ENCODE measurements around the gene RBMS3. TPM values are rescaled to one million over a fixed set of nuclear protein-coding genes. Genes with fewer than 3 reads are reported as not detected.

Gene RBMS3
- total and polyA plus RNA-seq, 5 donors from 2014 or later = 5.2 to 18.8 (median 8.5) TPM

DNA sequence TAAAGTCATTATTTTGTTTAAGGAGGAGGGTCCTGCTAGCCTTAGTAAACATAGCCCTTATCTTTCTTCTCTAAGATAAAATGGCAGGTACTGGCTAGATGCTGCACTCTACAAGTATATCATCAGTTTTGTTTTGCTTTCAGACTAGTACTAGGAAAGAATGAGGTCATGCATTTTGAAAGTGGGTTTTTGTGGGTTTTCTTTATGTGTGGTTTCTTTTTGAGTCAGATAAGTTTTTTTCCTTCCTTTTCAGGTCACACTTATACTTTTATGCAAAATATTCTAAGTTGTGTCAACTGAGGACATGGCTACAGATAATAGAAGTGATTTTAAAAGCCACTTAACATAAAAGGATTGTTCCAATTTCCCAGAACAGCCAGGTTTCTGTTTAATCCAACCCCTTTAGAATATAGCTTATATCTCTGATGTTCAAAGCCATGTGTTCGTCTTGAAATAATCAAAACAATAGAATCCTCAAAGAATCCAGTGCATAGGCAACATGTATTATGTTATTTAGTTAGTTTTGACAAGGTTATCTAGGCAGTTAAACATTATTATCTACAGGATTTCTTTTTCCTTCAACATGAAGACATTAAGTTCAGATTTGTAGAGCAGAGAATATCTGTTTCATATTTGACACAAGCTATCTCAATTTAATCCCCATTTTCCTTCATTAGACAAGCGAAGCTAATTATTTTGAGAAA is 406.2 kb downstream of the RBMS3 start:
- no peaks in the 10 kb centered on the region for H3K27me3 ChIP-seq (ENCODE audit: control insufficient read depth, insufficient read depth, low read length)
- H3K36me3 Mint-ChIP-seq = no peaks in the 10 kb centered on the region

DNA sequence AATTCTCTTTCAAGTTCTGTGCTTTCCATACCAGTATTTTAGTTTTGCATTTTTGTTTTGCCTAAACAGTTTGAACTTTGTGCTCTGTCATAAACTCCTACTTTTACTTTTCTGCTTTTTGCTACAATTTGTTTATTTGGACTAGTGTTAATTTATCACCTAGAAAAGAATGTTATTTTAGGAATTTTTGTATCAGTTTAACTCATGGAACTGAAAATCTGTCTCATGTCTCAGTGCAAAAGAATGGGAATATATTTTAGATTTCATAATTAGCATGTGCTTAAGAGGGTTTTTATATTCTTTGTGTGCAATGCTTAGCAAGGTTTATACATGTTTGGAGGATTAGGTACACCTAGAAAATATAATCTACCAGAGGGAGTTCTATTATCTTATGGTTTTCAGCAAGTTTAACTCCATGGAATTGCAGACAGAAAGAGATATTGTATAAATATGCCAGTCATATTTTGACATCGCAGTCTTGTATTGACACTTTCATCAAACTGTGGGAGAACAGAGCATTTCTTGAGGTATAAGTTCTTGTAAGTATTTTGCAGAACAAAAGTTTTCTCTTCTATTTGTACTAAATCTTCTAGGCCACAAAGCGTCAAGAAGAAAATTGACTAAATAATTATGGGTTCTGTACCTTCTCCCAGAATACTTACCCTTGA is 409.9 kb downstream of the RBMS3 start:
- H3K4me1 Mint-ChIP-seq = peaks cover 0 to 9% (median 6%) of the 10 kb centered on the region in 4 donors
- no peak overlapping the region for H3K27ac Mint-ChIP-seq

More for the DNA sequence above, 406.2 kb downstream of the RBMS3 start:
- Histone ChIP-seq H3K4me1 (ENCODE audit: control insufficient read depth, insufficient read depth, low read length, poor library complexity, severe bottlenecking) (no peaks in the 10 kb centered on the region), H3K4me3 (ENCODE audit: low read depth, low read length) (no peak overlapping the region), H3K9me3 (ENCODE audit: control insufficient read depth in 2 of 2, low read length in 2 of 2) (no peaks in the 10 kb centered on the region), H3K36me3 (ENCODE audit: control insufficient read depth, insufficient read depth, low read length) (no peaks in the 10 kb centered on the region), H3K27ac (ENCODE audit: insufficient read depth, low read length, poor library complexity, severe bottlenecking) (no peak overlapping the region)
- peaks cover 0 to 3% (median 0%) of the 10 kb centered on the region in 7 donors for H3K9me3 Mint-ChIP-seq
- no peaks in the 10 kb centered on the region for H3K27me3 Mint-ChIP-seq
- DNase-seq (peak in 1 of 3 donors; percentile 58), ATAC-seq (ENCODE audit: low read depth in 2 of 2) (peak; percentile 62 to 78)
- peak overlapping the region in 1 of 4 donors; percentile 64 for H3K4me3 Mint-ChIP-seq
- H3K27ac Mint-ChIP-seq = no peak overlapping the region
- peaks cover 0 to 16% (median 9%) of the 10 kb centered on the region in 4 donors for H3K4me1 Mint-ChIP-seq

DNA sequence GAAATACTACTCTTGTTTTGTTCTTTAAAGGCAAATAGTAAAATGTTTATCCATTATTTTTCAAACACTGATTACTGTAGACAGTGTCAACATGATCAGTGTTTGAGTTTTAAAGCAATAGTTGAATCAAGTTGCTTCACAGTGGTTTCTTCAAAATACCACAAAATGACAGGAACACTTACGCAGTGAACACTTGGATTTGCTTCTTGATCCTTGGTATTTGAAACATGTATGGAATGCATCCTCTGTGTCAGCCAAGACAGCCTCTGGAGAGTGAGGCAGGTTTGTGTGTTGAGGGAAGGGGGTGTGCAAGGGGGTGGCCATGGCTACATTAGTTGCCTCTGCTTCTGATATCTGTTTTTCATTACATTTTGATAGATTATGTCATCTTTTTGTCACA is 413.0 kb downstream of the RBMS3 start:
- no peak for ATAC-seq (ENCODE audit: low read depth in 2 of 2)
- Mint-ChIP-seq H3K36me3 (peaks cover 7% of the 10 kb centered on the region), H3K4me3 (no peak overlapping the region), H3K4me1 (peaks cover 0 to 2% (median 0%) of the 10 kb centered on the region in 4 donors), H3K27me3 (no peaks in the 10 kb centered on the region), H3K9me3 (peaks cover 0 to 3% (median 0%) of the 10 kb centered on the region in 7 donors), H3K27ac (no peak overlapping the region)
- no peaks in the 10 kb centered on the region for H3K9me3 ChIP-seq (ENCODE audit: control insufficient read depth in 2 of 2, low read length in 2 of 2)
- H3K4me1 ChIP-seq (ENCODE audit: control insufficient read depth, insufficient read depth, low read length, poor library complexity, severe bottlenecking) = no peaks in the 10 kb centered on the region
- no peaks in the 10 kb centered on the region for H3K27me3 ChIP-seq (ENCODE audit: control insufficient read depth, insufficient read depth, low read length)
- H3K36me3 ChIP-seq (ENCODE audit: control insufficient read depth, insufficient read depth, low read length) = no peaks in the 10 kb centered on the region
- H3K27ac ChIP-seq (ENCODE audit: insufficient read depth, low read length, poor library complexity, severe bottlenecking) = no peak overlapping the region
- no peak overlapping the region for H3K4me3 ChIP-seq (ENCODE audit: low read depth, low read length)
- no peak for DNase-seq

More for the DNA sequence above, 409.9 kb downstream of the RBMS3 start:
- ATAC-seq (ENCODE audit: low read depth in 2 of 2) = no peak
- Histone ChIP-seq H3K4me1 (ENCODE audit: control insufficient read depth, insufficient read depth, low read length, poor library complexity, severe bottlenecking) (no peaks in the 10 kb centered on the region), H3K27ac (ENCODE audit: insufficient read depth, low read length, poor library complexity, severe bottlenecking) (no peak overlapping the region), H3K36me3 (ENCODE audit: control insufficient read depth, insufficient read depth, low read length) (no peaks in the 10 kb centered on the region), H3K9me3 (ENCODE audit: control insufficient read depth in 2 of 2, low read length in 2 of 2) (no peaks in the 10 kb centered on the region), H3K4me3 (ENCODE audit: low read depth, low read length) (no peak overlapping the region), H3K27me3 (ENCODE audit: control insufficient read depth, insufficient read depth, low read length) (no peaks in the 10 kb centered on the region)
- no peaks in the 10 kb centered on the region for H3K9me3 Mint-ChIP-seq
- H3K36me3 Mint-ChIP-seq = peaks cover 4% of the 10 kb centered on the region
- no peak for DNase-seq
- no peak overlapping the region for H3K4me3 Mint-ChIP-seq
- H3K27me3 Mint-ChIP-seq = no peaks in the 10 kb centered on the region

DNA sequence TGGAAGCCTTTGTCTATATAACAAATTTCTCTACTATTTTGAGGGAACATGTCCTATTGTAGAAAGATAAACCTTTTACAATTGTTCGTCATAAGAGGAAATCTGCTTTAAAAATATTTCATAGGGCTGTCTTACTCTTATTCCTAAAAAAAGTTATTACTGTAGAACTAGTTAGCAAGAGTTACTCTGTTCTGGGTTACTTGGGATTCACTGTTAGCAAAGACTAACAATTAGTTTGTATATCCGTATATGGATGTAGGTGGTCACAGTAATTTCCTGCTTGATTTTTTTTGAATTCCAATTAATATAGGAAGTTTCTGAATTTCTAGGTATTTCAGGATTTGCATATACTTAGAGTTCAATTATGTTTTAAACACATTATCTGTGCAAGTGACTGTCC is 413.5 kb downstream of the RBMS3 start:
- no peaks in the 10 kb centered on the region for H3K4me1 ChIP-seq (ENCODE audit: control insufficient read depth, insufficient read depth, low read length, poor library complexity, severe bottlenecking)
- H3K36me3 ChIP-seq (ENCODE audit: control insufficient read depth, insufficient read depth, low read length) = no peaks in the 10 kb centered on the region
- Mint-ChIP-seq H3K4me3 (no peak overlapping the region), H3K9me3 (peaks cover 0 to 3% (median 0%) of the 10 kb centered on the region in 7 donors), H3K4me1 (peaks cover 0 to 2% (median 0%) of the 10 kb centered on the region in 4 donors), H3K27me3 (no peaks in the 10 kb centered on the region), H3K36me3 (peaks cover 7% of the 10 kb centered on the region), H3K27ac (no peak overlapping the region)
- no peaks in the 10 kb centered on the region for H3K9me3 ChIP-seq (ENCODE audit: control insufficient read depth in 2 of 2, low read length in 2 of 2)
- no peak for DNase-seq
- H3K4me3 ChIP-seq (ENCODE audit: low read depth, low read length) = no peak overlapping the region
- H3K27ac ChIP-seq (ENCODE audit: insufficient read depth, low read length, poor library complexity, severe bottlenecking) = no peak overlapping the region
- no peak for ATAC-seq (ENCODE audit: low read depth in 2 of 2)
- no peaks in the 10 kb centered on the region for H3K27me3 ChIP-seq (ENCODE audit: control insufficient read depth, insufficient read depth, low read length)

DNA sequence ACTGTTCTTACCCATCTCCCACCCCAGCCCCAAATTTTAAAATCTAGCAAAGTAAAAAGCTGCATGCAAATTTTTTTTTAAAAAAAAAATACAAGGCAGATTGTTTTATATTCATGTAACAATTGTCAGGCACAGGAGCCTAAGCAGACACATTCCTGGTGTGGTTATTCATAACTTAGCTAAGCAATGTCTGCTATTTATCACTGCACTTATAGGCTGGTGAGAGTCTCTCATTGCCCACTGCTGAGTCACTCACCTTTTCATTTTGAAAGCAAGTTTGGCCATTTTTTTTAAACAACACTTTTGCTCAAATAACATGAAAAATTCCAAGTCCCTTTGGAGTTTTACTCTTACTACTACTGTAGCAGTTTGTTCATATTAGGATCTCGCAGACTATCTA is 413.9 kb downstream of the RBMS3 start:
- no peak overlapping the region for H3K27ac ChIP-seq (ENCODE audit: insufficient read depth, low read length, poor library complexity, severe bottlenecking)
- Mint-ChIP-seq H3K9me3 (peaks cover 0 to 3% (median 0%) of the 10 kb centered on the region in 7 donors), H3K27ac (no peak overlapping the region), H3K27me3 (no peaks in the 10 kb centered on the region), H3K4me3 (no peak overlapping the region), H3K36me3 (peaks cover 7% of the 10 kb centered on the region), H3K4me1 (peaks cover 0 to 2% (median 0%) of the 10 kb centered on the region in 4 donors)
- no peak for ATAC-seq (ENCODE audit: low read depth in 2 of 2)
- no peak for DNase-seq
- H3K36me3 ChIP-seq (ENCODE audit: control insufficient read depth, insufficient read depth, low read length) = no peaks in the 10 kb centered on the region
- no peaks in the 10 kb centered on the region for H3K9me3 ChIP-seq (ENCODE audit: control insufficient read depth in 2 of 2, low read length in 2 of 2)
- no peak overlapping the region for H3K4me3 ChIP-seq (ENCODE audit: low read depth, low read length)
- H3K27me3 ChIP-seq (ENCODE audit: control insufficient read depth, insufficient read depth, low read length) = no peaks in the 10 kb centered on the region
- no peaks in the 10 kb centered on the region for H3K4me1 ChIP-seq (ENCODE audit: control insufficient read depth, insufficient read depth, low read length, poor library complexity, severe bottlenecking)

- no peak for ATAC-seq (ENCODE audit: low read depth in 2 of 2)
Measured at GRCh38 chr3:29695201-29695600, 414.3 kb downstream of the RBMS3 start.

DNA sequence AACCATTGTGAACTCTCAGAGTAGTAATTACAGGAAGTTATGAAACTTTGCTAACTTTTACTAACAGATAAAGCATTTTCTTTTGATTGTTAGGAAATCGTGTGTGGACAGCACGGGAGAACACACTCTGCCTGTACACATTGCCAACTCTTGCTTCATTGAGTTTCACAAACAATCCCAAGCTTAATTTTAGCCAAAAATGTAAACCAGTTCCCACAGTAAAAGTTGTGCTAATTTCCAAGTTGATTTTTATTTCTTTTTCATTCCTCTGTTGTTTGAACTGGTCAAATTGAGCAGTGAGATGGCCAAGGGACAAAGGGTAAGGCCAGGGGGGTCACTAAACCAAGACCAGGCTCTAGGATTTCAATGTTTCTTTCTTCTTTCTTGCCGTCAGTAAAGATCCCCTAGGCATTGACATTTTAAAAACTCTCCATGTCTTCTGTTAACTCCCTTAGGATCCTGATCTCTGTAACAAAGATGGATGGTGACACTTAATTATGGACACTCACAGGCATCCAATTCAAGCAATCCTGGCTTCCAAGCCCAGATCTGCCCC is 414.9 kb downstream of the RBMS3 start:
- H3K27me3 Mint-ChIP-seq = no peaks in the 10 kb centered on the region
- no peaks in the 10 kb centered on the region for H3K4me1 Mint-ChIP-seq
- H3K4me3 Mint-ChIP-seq = no peak overlapping the region
- H3K27me3 ChIP-seq (ENCODE audit: control insufficient read depth, insufficient read depth, low read length) = no peaks in the 10 kb centered on the region
- no peak overlapping the region for H3K4me3 ChIP-seq (ENCODE audit: low read depth, low read length)
- ATAC-seq (ENCODE audit: low read depth in 2 of 2) (no peak), DNase-seq (no peak)
- peaks cover 7% of the 10 kb centered on the region for H3K36me3 Mint-ChIP-seq
- no peak overlapping the region for H3K27ac ChIP-seq (ENCODE audit: insufficient read depth, low read length, poor library complexity, severe bottlenecking)
- peaks cover 0 to 6% (median 0%) of the 10 kb centered on the region in 7 donors for H3K9me3 Mint-ChIP-seq
- H3K4me1 ChIP-seq (ENCODE audit: control insufficient read depth, insufficient read depth, low read length, poor library complexity, severe bottlenecking) = no peaks in the 10 kb centered on the region
- H3K27ac Mint-ChIP-seq = no peak overlapping the region
- no peaks in the 10 kb centered on the region for H3K36me3 ChIP-seq (ENCODE audit: control insufficient read depth, insufficient read depth, low read length)
- no peaks in the 10 kb centered on the region for H3K9me3 ChIP-seq (ENCODE audit: control insufficient read depth in 2 of 2, low read length in 2 of 2)

More at GRCh38 chr3:29695201-29695600, 414.3 kb downstream of the RBMS3 start:
- DNase-seq = no peak
- no peaks in the 10 kb centered on the region for H3K27me3 Mint-ChIP-seq
- H3K4me3 Mint-ChIP-seq = no peak overlapping the region
- no peaks in the 10 kb centered on the region for H3K36me3 ChIP-seq (ENCODE audit: control insufficient read depth, insufficient read depth, low read length)
- H3K27ac ChIP-seq (ENCODE audit: insufficient read depth, low read length, poor library complexity, severe bottlenecking) = no peak overlapping the region
- no peak overlapping the region for H3K27ac Mint-ChIP-seq
- H3K9me3 ChIP-seq (ENCODE audit: control insufficient read depth in 2 of 2, low read length in 2 of 2) = no peaks in the 10 kb centered on the region
- no peaks in the 10 kb centered on the region for H3K4me1 Mint-ChIP-seq
- no peaks in the 10 kb centered on the region for H3K4me1 ChIP-seq (ENCODE audit: control insufficient read depth, insufficient read depth, low read length, poor library complexity, severe bottlenecking)
- no peak overlapping the region for H3K4me3 ChIP-seq (ENCODE audit: low read depth, low read length)
- peaks cover 7% of the 10 kb centered on the region for H3K36me3 Mint-ChIP-seq
- no peaks in the 10 kb centered on the region for H3K27me3 ChIP-seq (ENCODE audit: control insufficient read depth, insufficient read depth, low read length)
- peaks cover 0 to 3% (median 0%) of the 10 kb centered on the region in 7 donors for H3K9me3 Mint-ChIP-seq

All from CD4-positive, CD25-positive, alpha-beta regulatory T cell (primary cell).